A673 (cell line): ENCODE data around the gene LPP.

ENCODE experiments used
- CTCF ChIP-seq: fragments of 300-800, 200-600 bp; sonication (generic); conservative IDR thresholded peaks from 2 replicates; pipeline ENCODE4 v1.5.1; 2017; ENCODE audit warnings: low read depth, mild to moderate bottlenecking, antibody characterized with exemption, low read length, moderate library complexity, mixed read lengths
- EZH2 ChIP-seq: fragments of 200-600 bp; sonication (generic); IDR thresholded peaks from 2 replicates; pipeline ENCODE4 v1.6.1; 2017; ENCODE audit warnings: borderline replicate concordance, low read depth, mild to moderate bottlenecking, mixed read lengths, antibody characterized with exemption, low read length; ENCODE audit not compliant: poor library complexity, severe bottlenecking

- TF ChIP-seq CTCF (no peak), EZH2 (no peak)
Observed at GRCh38 chr3:188889054-188889491, 735.1 kb downstream of the LPP start.
